ENCODE measurements around the gene CASS4. TPM values are rescaled to one million over a fixed set of nuclear protein-coding genes. Genes with fewer than 3 reads are reported as not detected.

Gene CASS4
- total RNA-seq, 3 donors from 2014 or later (not counting 1 experiment from before 2014, with no cell fraction given): 9.3 to 13.8 (median 13.4) TPM

- TF ChIP-seq CTCF (IDR thresholded peaks at IDR 0.05): peak; percentile 67
- WGBS (ENCODE audit: insufficient coverage): 79% methylated on average over 6 of the region's 9 CpGs
- Histone ChIP-seq H3K36me3 (ENCODE audit: control insufficient read depth, insufficient read depth, low read length) (peaks cover 3% of the 10 kb centered on the region), H3K27ac (ENCODE audit: low read length) (no peak overlapping the region), H3K4me3 (ENCODE audit: low read length) (no peak overlapping the region), H3K4me1 (ENCODE audit: control insufficient read depth, insufficient read depth, low read length) (no peaks in the 10 kb centered on the region), H3K9me3 (ENCODE audit: control insufficient read depth, insufficient read depth, low read length) (no peaks in the 10 kb centered on the region), H3K27me3 (ENCODE audit: control insufficient read depth, insufficient read depth, low read length) (no peaks in the 10 kb centered on the region)
- DNase-seq (peak in 1 of 2 donors; percentile 56), ATAC-seq (peak; percentile 62 to 77 (median 76))
- Mint-ChIP-seq H3K4me3 (no peak overlapping the region), H3K27me3 (ENCODE audit: low read depth in 2 of 2) (no peaks in the 10 kb centered on the region), H3K27ac (peak overlapping the region; percentile 25 to 38), H3K36me3 (no peaks in the 10 kb centered on the region), H3K9me3 (no peaks in the 10 kb centered on the region), H3K4me1 (peaks cover 31 to 32% of the 10 kb centered on the region in 2 donors)
- intact Hi-C loops (cut with micrococcal nuclease): loop anchor here (1.0 kb wide), 1 partner anchor 104 kb away; no protein-coding TSS in a partner anchor
Observed at GRCh38 chr20:56504373-56505005, 92.4 kb downstream of the CASS4 start.

GRCh38 chr20:56506103-56506502, 94.0 kb downstream of the CASS4 start:
- H3K27ac Mint-ChIP-seq: no peak overlapping the region
- Histone ChIP-seq H3K4me3 (ENCODE audit: low read length) (no peak overlapping the region), H3K9me3 (ENCODE audit: control insufficient read depth, insufficient read depth, low read length) (no peaks in the 10 kb centered on the region), H3K36me3 (ENCODE audit: control insufficient read depth, insufficient read depth, low read length) (peaks cover 3% of the 10 kb centered on the region), H3K27ac (ENCODE audit: low read length) (no peak overlapping the region), H3K27me3 (ENCODE audit: control insufficient read depth, insufficient read depth, low read length) (no peaks in the 10 kb centered on the region), H3K4me1 (ENCODE audit: control insufficient read depth, insufficient read depth, low read length) (no peaks in the 10 kb centered on the region)
- H3K4me3 Mint-ChIP-seq: no peak overlapping the region
- DNase-seq (no peak), ATAC-seq (no peak)
- peaks cover 32 to 38% of the 10 kb centered on the region in 2 donors for H3K4me1 Mint-ChIP-seq
- H3K9me3 Mint-ChIP-seq: no peaks in the 10 kb centered on the region
- no peaks in the 10 kb centered on the region for H3K36me3 Mint-ChIP-seq
- no peak for TF ChIP-seq CTCF (IDR thresholded peaks at IDR 0.05)
- H3K27me3 Mint-ChIP-seq (ENCODE audit: low read depth in 2 of 2): no peaks in the 10 kb centered on the region
- 100% methylated on average over 2 of the region's 3 CpGs for WGBS (ENCODE audit: insufficient coverage)
- intact Hi-C loops (cut with micrococcal nuclease): no loop called here

Other genes starting within 250 kb of the CASS4 start
- gene MC3R, start 163.5 kb upstream of the CASS4 start, total RNA-seq: not detected
- 10 to 100 TPM in 1 of 3 donors, 1 to 10 TPM in 2; 6.4 to 11.5 (median 8.8) TPM for gene FAM210B, start 53.3 kb upstream of the CASS4 start, total RNA-seq
- 1 to 10 TPM; 1.5 to 2.9 (median 2.0) TPM for gene AURKA, start 20.0 kb upstream of the CASS4 start, total RNA-seq
- 10 to 100 TPM; 15.8 to 24.3 (median 18.5) TPM for gene CSTF1, start 19.6 kb upstream of the CASS4 start, total RNA-seq
- gene RTF2, start 56.4 kb downstream of the CASS4 start, total RNA-seq: 10 to 100 TPM; 81.5 to 89.1 (median 83.4) TPM
- gene FAM209A, start 112.5 kb downstream of the CASS4 start, total RNA-seq: 1 to 10 TPM; 4.0 to 5.6 (median 5.4) TPM
- gene FAM209B, start 121.0 kb downstream of the CASS4 start, total RNA-seq: 1 to 10 TPM; 2.0 to 3.3 (median 3.1) TPM
- gene TFAP2C, start 217.0 kb downstream of the CASS4 start, total RNA-seq: not detected

Data from natural killer cell (primary cell).